ENCODE results near the gene NEURL1. TPM values are rescaled to one million over a fixed set of nuclear protein-coding genes. Genes with fewer than 3 reads are reported as not detected.
"Not testable (repeated sequence)": the region's sequence is repeated elsewhere in the genome, so short reads cannot be mapped to it uniquely, and the experiment has no call there.

NEURL1 gene
- total RNA-seq, 4 donors from 2014 or later, result 0.39 to 0.63 (median 0.46) TPM

GRCh38 chr10:103502849-103503660 is 9.6 kb downstream of the NEURL1 start:
- 82% methylated on average over 11 of the region's 13 CpGs for WGBS
- Histone ChIP-seq H3K36me3 (no peaks in the 10 kb centered on the region), H3K27ac (replicated peaks in 1 of 4) (no peak overlapping the region), H3K9me3 (no peaks in the 10 kb centered on the region), H3K27me3 (peaks cover 0 to 12% (median 0%) of the 10 kb centered on the region in 4 donors), H3K4me3 (no peak overlapping the region), H3K4me1 (peaks cover 0 to 10% (median 8%) of the 10 kb centered on the region in 4 donors)
- no peak for TF ChIP-seq POLR2AphosphoS5 (IDR thresholded peaks at IDR 0.05)
- no peak for TF ChIP-seq CTCF (IDR thresholded peaks at IDR 0.05)
- TF ChIP-seq EP300 (IDR thresholded peaks at IDR 0.05), result no peak
- TF ChIP-seq POLR2A (IDR thresholded peaks at IDR 0.05; ENCODE audit: low read depth), result no peak
- intact Hi-C loops (cut with DNase I), result no loop called here
- DNase-seq (ENCODE audit: extremely low spot score), result no peak

GRCh38 chr10:103503777-103504176 is 10.3 kb downstream of the NEURL1 start:
- DNase-seq (ENCODE audit: extremely low spot score); H3K4me3 ChIP-seq; H3K9me3 ChIP-seq; H3K27ac ChIP-seq (replicated peaks in 1 of 4); H3K36me3 ChIP-seq; H3K27me3 ChIP-seq; H3K4me1 ChIP-seq; intact Hi-C loops (cut with DNase I): not testable (repeated sequence)
- WGBS, result 93% methylated on average over 6 of the region's 6 CpGs

GRCh38 chr10:103504181-103504783 is 10.8 kb downstream of the NEURL1 start:
- Histone ChIP-seq H3K27me3 (peaks cover 0 to 6% (median 0%) of the 10 kb centered on the region in 4 donors), H3K4me1 (peaks cover 0 to 10% (median 8%) of the 10 kb centered on the region in 4 donors), H3K27ac (replicated peaks in 1 of 4) (no peak overlapping the region), H3K9me3 (no peaks in the 10 kb centered on the region), H3K4me3 (no peak overlapping the region), H3K36me3 (no peaks in the 10 kb centered on the region)
- TF ChIP-seq EP300 (IDR thresholded peaks at IDR 0.05) (no peak), POLR2A (IDR thresholded peaks at IDR 0.05; ENCODE audit: low read depth) (no peak), POLR2AphosphoS5 (IDR thresholded peaks at IDR 0.05) (no peak), CTCF (IDR thresholded peaks at IDR 0.05) (no peak)
- intact Hi-C loops (cut with DNase I), result no loop called here
- WGBS, result 57% methylated on average over 10 of the region's 10 CpGs
- no peak for DNase-seq (ENCODE audit: extremely low spot score)

GRCh38 chr10:103506061-103506460 is 12.6 kb downstream of the NEURL1 start:
- Histone ChIP-seq H3K27me3 (no peaks in the 10 kb centered on the region), H3K27ac (replicated peaks in 1 of 4) (no peak overlapping the region), H3K4me3 (no peak overlapping the region), H3K4me1 (peaks cover 0 to 10% (median 8%) of the 10 kb centered on the region in 4 donors), H3K9me3 (no peaks in the 10 kb centered on the region), H3K36me3 (no peaks in the 10 kb centered on the region)
- intact Hi-C loops (cut with DNase I), result no loop called here
- 98% methylated on average over 4 of the region's 4 CpGs for WGBS
- no peak for TF ChIP-seq CTCF (IDR thresholded peaks at IDR 0.05)
- no peak for TF ChIP-seq POLR2A (IDR thresholded peaks at IDR 0.05; ENCODE audit: low read depth)
- TF ChIP-seq EP300 (IDR thresholded peaks at IDR 0.05), result no peak
- TF ChIP-seq POLR2AphosphoS5 (IDR thresholded peaks at IDR 0.05), result no peak
- DNase-seq (ENCODE audit: extremely low spot score), result no peak

Data from esophagus muscularis mucosa (tissue), 4 donors.